GM18519 (cell line): Measurements from ENCODE around the gene SLC35A4.

Experiments used
- ATAC-seq: cut with Tn5 transposase; IDR thresholded peaks from one replicate; pipeline ENCODE4 v1.9.1; 2021; ENCODE audit warnings: mild to moderate bottlenecking, moderate library complexity; ENCODE audit not compliant: unreplicated experiment, low FRiP score

The SLC35A4 gene

DNA sequence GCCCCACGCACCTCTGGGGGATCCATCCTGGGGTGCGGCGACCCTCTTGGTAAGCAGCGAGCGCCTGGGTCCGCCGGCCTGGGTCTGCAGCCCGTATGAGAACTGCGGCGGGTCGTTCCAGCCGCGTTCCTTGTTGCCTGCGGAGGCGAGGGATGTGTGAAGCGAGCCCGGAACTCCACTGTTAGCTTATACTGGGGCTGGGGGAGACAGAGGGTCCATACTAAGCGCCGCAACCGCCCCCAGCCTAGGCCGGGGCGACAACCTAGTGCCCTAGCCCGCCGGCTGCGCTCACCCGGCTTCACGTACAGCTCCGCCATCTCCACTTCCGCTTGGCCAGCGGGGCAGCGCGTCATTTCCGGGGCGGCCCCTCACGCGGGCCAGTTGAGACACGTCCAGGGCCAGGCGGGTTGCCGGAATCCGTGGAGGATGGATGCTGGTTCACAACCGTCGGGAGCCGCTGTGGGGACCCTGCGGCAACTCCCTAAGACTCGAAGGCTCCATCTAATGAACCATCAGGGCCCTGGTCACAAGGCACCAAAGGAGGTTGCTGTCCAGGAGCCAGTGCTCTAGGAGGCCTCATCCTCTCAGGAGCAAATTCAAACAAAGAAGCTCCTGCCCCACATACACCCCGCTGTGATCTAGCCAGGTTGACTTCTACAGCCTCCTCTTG lies 7.4 kb upstream of the SLC35A4 start, which contains the start of gene SRA1:
SRA1 (minus strand) TSS at position 338 of the 670 bp plus-strand sequence; CDS start at position 317, 21 bp downstream.
- ATAC-seq, result peak; percentile 93

DNA sequence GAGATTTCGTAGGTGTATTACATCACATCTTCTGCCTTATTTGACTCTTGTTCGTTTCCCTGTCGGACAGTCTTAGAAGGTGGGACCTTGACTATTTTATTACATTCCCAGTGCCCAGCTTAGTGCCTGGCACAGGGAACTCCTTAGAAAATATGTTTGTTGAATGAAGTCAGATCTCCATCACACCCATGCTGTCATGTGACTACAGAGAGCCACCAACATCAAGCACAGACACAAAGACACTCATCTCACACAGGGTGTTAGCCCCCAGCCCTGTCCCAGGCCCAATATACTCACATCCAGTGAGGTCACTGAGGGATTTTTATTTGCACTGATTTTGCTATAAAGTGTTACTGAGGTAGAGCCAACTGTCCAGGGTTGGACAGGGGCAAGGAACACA lies 6.7 kb upstream of the SLC35A4 start:
- no peak for ATAC-seq

GRCh38 chr5:140558542-140558941 lies 6.1 kb upstream of the SLC35A4 start:
- no peak for ATAC-seq

DNA sequence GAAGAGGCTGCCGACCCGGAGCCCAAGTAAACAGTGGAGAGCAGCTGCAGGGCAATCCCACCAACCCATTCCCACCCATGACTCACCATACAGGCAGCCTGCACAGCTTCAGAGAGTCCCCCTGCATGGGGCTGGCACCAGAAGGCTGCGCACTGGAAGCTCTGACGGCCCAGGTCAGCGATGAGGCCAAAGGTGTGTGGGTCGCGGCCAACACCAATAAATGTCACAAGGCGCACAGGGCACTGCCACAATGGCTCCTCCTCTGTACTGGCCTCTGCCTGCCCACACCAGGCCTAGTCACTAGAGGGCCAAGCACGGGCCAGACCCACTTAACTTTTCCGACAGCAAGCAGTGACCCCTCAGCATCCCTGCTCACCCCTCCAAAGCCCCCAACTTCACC lies 4.4 kb upstream of the SLC35A4 start:
- no peak for ATAC-seq

DNA sequence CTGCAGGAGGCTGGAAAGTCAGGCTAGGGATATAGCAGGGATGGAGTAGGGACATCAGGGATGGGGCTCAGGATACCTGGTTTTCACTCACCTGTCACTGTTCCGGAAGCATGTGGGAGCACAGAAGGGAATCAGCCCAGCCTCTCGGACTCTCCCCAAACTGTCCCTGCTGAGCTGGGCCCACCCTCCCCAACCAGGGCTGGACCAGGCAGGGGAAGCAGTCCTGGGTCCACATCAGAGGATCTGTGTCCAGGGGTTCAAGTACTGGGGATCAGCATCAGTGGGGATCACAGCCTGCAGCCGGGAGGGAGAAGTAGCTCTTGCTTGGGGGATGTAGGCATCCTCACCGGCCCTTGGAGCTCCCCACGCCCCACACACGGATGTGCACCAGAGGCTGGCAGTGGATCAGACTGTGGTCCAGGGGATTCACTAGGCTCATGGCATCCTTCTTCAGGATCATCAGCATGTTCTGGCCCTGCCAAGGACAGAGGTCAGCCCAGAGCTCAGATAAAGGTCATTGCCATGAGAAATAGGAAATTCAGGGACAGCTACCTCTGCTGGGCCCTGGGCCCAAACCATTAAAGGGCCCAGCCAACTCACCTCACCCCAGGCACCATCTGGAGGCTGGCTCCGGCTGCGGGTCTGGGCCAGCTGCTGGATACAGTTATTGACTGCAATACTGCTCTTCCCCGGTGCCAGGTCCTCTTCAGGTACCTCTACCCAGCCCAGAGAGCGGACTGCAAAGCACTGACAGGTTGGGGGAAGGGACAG lies 2.7 kb upstream of the SLC35A4 start:
- ATAC-seq, result no peak

- ATAC-seq, result no peak
Measured at GRCh38 chr5:140563596-140563995, 1.0 kb upstream of the SLC35A4 start.

GRCh38 chr5:140565024-140565779 lies 574 bp downstream of the SLC35A4 start:
- ATAC-seq, result no peak

DNA sequence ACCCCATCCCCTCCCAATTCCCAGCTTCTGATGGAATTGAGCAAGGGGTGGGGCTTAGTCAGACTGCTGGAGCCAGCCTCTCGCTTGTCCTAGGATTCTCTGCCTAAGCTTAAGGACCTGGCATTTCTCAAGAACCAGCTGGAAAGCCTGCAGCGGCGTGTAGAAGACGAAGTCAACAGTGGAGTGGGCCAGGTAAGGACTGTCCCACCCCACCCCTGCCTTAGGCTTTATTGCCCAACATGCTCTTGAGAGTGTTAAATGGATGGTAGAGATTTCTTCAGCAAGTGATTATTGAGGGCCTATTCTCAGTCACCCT lies 1.1 kb downstream of the SLC35A4 start:
- ATAC-seq, result no peak

DNA sequence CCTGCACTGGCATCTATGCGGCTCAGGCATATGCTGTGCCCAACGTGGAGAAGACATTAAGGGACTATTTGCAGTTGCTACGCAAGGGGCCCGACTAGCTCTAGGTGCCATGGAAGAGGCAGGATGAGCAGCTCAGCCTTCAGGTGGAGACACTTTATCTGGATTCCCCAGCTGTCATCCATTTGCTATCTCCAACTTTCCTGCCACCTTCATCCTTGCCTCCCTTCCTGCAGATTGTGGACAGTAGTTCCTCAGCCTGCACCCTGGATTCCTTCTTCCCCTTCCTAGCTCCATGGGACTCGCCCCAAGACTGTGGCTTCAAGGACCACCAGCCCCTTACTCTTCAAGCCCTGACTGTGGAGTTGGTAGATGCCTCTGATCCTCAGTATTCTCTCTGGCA lies 2.0 kb downstream of the SLC35A4 start:
- ATAC-seq, result no peak

DNA sequence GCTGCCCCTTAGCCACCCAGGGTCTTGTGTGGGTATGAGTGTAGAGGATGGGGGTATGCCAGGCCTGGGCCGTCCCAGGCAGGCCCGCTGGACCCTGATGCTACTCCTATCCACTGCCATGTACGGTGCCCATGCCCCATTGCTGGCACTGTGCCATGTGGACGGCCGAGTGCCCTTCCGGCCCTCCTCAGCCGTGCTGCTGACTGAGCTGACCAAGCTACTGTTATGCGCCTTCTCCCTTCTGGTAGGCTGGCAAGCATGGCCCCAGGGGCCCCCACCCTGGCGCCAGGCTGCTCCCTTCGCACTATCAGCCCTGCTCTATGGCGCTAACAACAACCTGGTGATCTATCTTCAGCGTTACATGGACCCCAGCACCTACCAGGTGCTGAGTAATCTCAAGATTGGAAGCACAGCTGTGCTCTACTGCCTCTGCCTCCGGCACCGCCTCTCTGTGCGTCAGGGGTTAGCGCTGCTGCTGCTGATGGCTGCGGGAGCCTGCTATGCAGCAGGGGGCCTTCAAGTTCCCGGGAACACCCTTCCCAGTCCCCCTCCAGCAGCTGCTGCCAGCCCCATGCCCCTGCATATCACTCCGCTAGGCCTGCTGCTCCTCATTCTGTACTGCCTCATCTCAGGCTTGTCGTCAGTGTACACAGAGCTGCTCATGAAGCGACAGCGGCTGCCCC lies 2.6 kb downstream of the SLC35A4 start:
- no peak for ATAC-seq

DNA sequence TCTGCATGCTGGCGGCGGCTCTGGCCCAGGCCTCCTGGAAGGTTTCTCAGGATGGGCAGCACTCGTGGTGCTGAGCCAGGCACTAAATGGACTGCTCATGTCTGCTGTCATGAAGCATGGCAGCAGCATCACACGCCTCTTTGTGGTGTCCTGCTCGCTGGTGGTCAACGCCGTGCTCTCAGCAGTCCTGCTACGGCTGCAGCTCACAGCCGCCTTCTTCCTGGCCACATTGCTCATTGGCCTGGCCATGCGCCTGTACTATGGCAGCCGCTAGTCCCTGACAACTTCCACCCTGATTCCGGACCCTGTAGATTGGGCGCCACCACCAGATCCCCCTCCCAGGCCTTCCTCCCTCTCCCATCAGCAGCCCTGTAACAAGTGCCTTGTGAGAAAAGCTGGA lies 3.2 kb downstream of the SLC35A4 start:
- ATAC-seq, result no peak

- no peak for ATAC-seq
Measured at GRCh38 chr5:140568443-140569063, 3.9 kb downstream of the SLC35A4 start.

- no peak for ATAC-seq
Measured at GRCh38 chr5:140569197-140569596, 4.6 kb downstream of the SLC35A4 start.

DNA sequence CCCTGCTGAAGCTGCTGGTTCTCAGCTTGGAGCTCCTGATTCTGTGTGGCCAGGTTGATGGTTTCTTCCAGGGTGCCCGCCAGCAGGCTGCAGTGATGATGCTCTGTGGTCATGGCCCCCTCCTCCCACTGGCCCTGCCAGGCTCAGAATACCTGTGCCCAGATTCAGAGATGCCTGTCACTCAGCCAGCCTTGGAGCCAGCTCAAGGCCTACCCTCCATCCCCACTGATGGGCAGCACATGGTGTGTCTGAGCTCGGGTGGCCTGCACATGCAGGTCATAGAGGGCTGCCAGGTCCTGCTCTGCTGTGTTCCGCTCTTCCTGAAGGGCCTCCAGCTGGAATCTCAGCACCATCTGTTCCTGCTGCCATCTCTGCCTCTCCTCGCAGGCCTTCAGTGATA lies 5.4 kb downstream of the SLC35A4 start:
- ATAC-seq, result no peak

DNA sequence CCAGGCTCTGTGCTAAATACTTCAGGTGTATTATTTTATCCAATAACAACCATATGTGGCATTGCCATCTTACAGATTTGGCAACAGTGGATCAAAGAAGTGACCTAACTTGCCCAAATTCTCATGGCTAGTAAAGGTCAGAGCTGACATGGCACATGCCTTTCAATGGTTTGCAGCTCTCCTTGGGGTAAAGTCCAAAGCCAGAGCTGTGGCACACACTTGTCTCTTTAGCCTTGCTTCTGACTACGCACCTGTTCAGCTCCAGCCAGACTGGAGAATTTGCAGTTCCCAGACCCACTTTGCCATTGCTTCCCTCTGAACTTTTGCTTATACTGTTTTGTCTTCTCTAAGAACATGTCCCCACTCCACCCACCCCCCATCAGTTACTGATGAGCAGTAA lies 5.9 kb downstream of the SLC35A4 start:
- ATAC-seq, result no peak

GRCh38 chr5:140571105-140571504 lies 6.5 kb downstream of the SLC35A4 start:
- ATAC-seq, result no peak

DNA sequence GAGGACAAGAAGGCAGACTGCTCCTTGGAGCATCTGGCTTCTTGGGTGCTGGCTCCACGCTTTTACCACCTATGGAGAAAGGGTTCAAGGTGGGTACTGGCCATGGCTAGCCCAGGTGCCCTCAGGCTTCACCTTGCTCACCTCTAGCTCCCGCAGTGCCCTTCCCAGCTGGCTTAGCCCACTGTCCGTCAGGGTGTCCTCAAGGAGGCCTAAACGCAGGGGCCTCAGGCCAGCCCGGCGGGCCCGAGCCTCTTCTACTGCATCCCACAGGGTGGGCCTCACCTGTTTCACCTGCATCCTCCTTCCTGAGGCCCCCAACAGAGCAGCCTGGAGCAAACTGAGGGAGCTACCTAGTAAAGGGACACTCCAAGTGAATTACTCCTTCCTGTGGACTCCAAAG lies 9.1 kb downstream of the SLC35A4 start:
- no peak for ATAC-seq

DNA sequence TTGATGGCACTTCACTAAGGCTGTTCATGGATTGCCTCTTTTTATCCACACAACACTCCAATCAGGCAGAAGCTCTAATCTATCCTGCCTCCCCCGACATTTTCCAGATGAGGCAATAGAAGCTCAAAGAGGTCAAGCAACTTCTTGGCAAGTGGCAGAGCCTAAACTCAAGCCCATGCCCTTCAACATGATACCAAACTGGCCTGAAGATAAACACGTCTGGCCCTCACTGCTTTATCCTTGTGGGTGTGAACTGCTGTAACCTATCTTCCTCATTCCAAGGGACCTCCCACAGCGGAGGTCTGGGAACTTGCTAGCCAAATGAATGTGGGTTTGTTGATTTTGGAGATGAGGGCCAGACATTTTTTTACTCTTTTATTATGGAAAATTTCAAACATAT lies 9.5 kb downstream of the SLC35A4 start:
- ATAC-seq, result no peak

DNA sequence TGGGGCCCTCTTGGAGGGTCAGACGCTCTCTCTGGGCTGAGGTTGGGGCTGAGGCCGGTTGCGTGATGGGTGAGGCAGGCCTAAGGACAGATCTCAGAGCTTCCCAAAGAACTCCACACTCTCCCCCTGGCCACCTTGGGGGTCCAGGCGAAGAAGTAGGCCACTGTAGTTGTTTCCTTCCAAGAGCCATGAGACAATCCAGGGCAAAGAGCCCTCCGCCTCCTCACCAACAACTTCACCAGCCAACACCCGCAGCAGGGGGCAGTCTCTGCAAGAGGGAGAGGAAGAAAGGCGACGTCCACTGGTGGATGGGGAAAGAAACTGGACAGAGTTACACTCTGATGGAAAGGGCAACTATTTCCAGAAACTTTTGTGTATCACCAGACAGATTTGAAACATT lies 10.7 kb downstream of the SLC35A4 start:
- ATAC-seq, result no peak

DNA sequence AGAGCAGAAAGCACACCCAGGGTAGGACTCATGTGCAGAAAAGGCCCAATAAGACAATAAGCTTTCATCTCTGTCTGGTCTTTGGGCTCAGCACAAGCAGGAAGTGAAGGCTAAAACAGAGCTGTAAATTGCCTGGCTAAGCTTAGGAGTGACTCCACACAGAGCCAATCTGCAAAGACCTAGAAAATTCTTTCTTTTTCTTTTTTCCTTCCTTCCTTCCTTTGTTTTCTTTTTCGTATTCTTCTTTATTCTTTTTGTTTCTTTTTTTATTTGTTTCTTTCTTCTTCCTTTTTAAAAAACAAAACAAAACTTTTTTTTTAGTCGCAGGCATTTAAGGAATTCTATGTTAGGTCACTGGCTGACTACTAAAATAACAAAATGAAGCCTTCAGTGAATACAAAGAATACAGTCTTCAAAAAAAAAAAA lies 12.2 kb downstream of the SLC35A4 start:
- no peak for ATAC-seq
